CD4-positive, alpha-beta T cell treated with Interleukin-17A for 1 hour (primary cell): ENCODE measurements around the gene NATD1.
A peak's percentile ranks its signal among the peaks of the same experiment; 100 is the strongest.

Experiments used
- DNase-seq: peaks from one replicate; pipeline ENCODE4 v3.0.0-alpha.2; 2020

The NATD1 gene, protein sequence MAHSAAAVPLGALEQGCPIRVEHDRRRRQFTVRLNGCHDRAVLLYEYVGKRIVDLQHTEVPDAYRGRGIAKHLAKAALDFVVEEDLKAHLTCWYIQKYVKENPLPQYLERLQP

GRCh38 chr17:21252796-21253645 is at the start of gene NATD1:
Gene NATD1 (minus strand): TSS chr17:21253410. CDS start chr17:21253264, 146 bp downstream.
- peak; percentile 84 for DNase-seq

DNA sequence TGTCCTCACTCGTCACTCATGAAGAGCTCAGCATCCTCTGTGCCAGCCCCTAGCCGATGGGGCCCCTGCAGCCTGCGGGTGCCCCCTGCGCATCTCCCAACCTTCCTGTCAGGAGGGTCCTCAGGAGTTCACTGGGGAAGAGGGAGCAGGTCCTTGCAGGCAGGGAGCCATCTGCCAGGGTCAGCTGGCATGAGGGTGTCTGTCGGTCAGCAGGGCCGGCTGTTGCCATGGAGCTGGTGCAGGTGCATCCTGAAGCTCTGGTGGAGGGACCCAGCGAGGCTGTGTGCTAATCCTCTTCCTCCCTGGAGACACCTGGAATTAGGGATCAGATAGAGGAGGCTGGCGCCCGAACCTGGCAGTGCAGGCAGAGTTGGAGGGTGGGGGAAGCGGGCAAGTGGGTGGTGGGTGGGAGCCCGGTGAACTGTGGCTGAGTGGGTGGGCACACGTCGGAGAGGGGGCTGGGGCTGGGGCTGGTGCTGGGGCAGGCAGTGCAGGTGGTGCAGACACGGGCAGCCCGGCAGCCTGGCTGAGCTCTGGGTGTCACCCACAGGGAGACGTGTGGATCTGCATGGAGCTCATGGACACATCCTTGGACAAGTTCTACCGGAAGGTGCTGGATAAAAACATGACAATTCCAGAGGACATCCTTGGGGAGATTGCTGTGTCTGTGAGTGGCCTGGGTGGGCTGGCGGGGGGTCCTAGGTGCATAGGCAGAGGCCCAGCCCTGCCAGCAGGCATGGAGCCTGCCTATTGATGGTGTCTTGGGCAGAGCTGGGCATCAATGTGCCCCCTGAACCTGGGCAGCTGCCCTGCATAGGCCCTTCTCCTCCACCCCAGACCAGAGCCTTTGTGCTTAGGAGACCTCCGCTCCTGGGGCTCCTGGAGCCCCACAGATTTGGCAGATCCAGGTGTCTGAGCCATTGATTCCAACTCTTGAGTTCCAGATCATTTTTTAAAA is 48.7 kb upstream of the NATD1 start:
- DNase-seq = no peak

DNA sequence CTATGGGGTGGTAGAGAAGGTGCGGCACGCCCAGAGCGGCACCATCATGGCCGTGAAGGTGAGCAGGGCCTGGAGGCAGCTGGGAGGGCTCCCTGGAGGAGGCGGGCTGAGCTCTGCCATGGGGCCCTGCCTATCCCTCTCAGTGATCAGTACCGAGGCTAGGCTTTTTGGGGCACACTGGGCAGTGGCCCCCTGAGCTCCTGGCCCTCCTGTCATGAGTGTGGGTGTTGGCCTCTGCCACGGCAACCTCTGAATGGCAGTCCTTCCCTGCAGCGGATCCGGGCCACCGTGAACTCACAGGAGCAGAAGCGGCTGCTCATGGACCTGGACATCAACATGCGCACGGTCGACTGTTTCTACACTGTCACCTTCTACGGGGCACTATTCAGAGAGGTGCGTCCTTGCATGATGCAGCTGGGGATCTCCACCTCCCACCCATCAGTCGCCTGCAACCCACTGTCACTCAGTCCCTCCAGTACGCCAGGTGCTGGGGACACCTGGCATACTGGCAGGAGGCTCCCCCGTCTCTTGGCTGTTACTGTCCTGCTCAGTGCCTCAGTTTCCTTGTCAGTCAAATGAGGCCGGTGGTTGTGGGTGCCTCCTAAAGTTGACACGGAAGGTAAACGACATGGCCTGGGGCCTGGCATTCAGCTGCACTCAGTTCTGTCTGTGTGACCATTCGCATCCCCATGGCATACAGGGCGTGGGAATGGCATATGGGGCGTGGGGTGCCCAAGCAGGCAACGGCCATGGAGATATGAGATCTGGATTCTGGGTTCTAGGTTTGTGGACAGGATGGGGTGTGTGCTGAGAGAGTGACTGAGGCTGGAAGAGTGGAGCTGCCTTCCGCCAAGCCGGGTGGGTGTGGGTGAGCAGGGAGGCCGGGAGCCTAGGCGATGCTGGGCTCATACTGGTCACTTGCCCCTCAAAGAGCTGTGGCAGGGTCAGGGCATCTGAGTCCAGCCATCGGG is 47.7 kb upstream of the NATD1 start:
- DNase-seq = no peak

DNA sequence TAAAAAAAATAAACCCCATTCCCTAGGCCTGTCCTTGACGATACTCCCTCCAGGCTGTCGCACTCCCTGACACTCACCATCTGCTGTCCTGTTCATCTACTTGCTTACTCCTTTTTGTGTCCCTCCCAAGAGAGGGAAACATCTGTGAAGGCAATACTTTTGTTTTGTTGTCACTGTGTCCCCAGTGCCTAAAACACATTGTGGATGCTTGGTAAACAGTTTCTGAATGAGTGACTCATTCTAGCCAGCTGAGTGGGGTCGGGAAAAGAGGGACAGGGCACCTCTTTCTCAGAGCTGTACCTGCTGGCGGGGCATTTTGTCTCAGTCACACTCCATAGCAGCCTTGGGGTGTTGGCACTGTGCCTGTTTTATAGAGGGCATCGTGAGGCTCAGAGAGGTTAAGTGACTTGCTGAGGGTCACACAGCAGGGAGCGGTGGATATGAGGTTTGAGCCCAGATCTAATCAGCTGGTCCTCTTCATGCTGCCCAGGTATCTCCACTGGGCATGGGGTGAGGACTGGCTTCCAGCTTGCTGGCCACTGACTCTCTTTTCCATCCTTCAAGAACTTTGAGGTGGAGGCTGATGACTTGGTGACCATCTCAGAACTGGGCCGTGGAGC is 46.9 kb upstream of the NATD1 start:
- DNase-seq = no peak

GRCh38 chr17:21298983-21299519 is 45.8 kb upstream of the NATD1 start:
- DNase-seq = no peak

- no peak for DNase-seq
Measured at GRCh38 chr17:21298056-21298982, 45.1 kb upstream of the NATD1 start.

DNA sequence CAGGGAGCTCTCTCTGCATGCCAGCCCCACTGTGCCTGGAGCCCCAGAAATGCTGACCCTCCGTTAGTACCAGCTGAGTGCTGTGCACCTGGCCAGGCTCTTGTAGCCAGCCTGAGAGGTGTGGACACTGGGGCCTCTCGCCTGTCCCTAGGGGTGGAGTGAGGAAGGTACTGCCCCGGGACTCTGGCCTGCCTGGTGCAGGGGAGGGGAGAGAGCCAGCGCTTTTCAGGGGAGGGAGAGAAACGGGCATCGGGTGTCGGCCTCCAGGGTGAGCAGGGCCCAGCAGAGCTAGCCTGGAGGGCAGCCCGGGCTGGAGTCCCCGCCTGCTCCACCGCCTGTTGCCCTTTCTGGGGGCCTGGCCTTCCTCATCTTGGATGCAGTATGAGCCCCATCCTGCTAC is 44.4 kb upstream of the NATD1 start:
- DNase-seq = no peak

- DNase-seq = no peak
Measured at GRCh38 chr17:21297026-21297520, 43.9 kb upstream of the NATD1 start.

GRCh38 chr17:21296097-21297025 is 43.2 kb upstream of the NATD1 start:
- DNase-seq = no peak

- DNase-seq = no peak
Measured at GRCh38 chr17:21295036-21295952, 42.1 kb upstream of the NATD1 start.

GRCh38 chr17:21294321-21295035 is 41.3 kb upstream of the NATD1 start:
- no peak for DNase-seq

- DNase-seq = no peak
Measured at GRCh38 chr17:21293831-21294210, 40.6 kb upstream of the NATD1 start.

DNA sequence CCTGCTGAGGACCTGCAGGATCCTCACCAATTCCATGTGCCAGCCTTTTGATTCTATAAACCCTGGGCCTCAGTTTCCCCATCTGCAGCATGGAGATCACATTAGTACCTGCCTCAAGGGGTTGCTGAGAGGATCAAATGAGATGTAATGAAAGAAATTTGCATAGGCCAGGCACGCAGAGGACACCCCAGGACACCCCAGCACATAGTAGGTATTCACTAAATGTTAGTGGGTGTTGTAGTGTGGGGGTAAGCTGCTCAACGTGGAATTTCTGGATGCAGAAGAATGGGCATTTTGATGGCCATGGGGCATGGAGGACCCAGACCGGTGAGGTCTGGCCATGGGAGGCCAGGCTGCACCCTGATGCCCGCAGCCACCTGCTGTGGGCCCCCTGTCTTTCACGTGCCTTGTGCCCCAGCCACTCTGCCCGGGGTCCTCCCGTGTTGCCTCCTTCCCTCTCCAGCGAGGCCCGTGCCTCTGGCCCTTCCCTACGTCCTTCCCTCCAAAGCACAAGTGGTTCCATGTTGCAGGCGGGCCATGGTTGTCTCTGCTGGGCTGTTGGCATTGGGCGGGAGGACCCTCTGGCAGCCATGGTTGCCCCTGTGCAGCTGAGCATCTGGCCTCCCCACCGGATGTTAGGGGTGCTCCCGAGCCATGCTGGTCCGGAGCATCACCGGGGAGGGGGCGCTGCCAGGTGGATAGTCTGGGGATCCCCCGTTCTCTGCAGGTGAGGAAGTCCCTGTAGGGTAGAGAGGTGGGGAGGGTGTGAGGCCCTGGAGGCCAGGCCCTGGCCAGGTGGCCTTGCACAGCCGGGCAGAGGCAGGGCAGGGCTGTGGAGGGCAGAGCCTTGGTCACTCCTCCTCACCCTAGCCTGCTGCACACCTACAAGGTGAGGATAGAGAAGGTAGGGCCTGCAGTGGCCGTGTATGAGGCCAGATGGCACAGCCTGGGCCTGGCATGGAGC is 39.9 kb upstream of the NATD1 start:
- DNase-seq = no peak

GRCh38 chr17:21291862-21292261 is 38.7 kb upstream of the NATD1 start:
- DNase-seq = no peak

- DNase-seq = no peak
Measured at GRCh38 chr17:21291357-21291756, 38.1 kb upstream of the NATD1 start.
